Articular chondrocyte of knee joint (primary cell): ENCODE results near the gene KHDC4. TPM values are rescaled to one million over a fixed set of nuclear protein-coding genes. Genes with fewer than 3 reads are reported as not detected.

ENCODE experiments used
- small RNA-seq: library from RNA; depleted of rRNA; stranded (forward); fragments of <200 nt; gene quantifications from one replicate; pipeline ENCODE3, GENCODE V24; 2012
- total RNA-seq: library from RNA; depleted of rRNA; stranded (reverse); fragments of >200 nt; gene quantifications from 2 replicates; pipeline ENCODE4 v1.2.3, GENCODE V29; 2012

KHDC4 gene
- total RNA-seq = 24.6 and 29.1 TPM in 2 replicates

GRCh38 chr1:155934097-155934935, at the start of gene KHDC4:
KHDC4 (minus strand) TSS chr1:155934413; CDS start chr1:155934373, 40 bp downstream.

GRCh38 chr1:155978325-155978972, 44.2 kb upstream of the KHDC4 start, which contains the start of gene ARHGEF2:
ARHGEF2 (minus strand) TSS chr1:155978547; CDS start chr1:155978427, 120 bp downstream.

GRCh38 chr1:155940993-155941844, 7.0 kb upstream of the KHDC4 start, which contains the start of gene RXFP4:
RXFP4 (plus strand) TSS chr1:155941638; CDS start chr1:155941710, 72 bp downstream.

GRCh38 chr1:155911156-155912055, 22.8 kb downstream of the KHDC4 start, which contains the start of gene RIT1:
RIT1 (minus strand) TSS chr1:155911349; CDS start chr1:155910761, 588 bp downstream.

Small RNA genes lying within 50 kb of the gene (small RNA-seq; reads per million reads assigned to genes)
- gene MIR6738 (not detected), gene RF00015 (not detected), gene SCARNA4 (not detected), gene SNORA80E (106 reads per million, percentile 98 among the genes with 10 or more reads in this experiment)

Other genes with a start within 250 kb of the KHDC4 start
- 49.3 and 59.6 TPM in 2 replicates for gene YY1AP1, start 245.6 kb downstream of the KHDC4 start, total RNA-seq
- gene DAP3, start 245.3 kb downstream of the KHDC4 start, total RNA-seq = 70.4 and 86.6 TPM in 2 replicates
- 44.4 and 44.8 TPM in 2 replicates for gene GON4L, start 77.2 kb downstream of the KHDC4 start, total RNA-seq
- gene SYT11, start 74.8 kb downstream of the KHDC4 start, total RNA-seq = 38.2 and 45.9 TPM in 2 replicates
- gene RIT1, start 23.1 kb downstream of the KHDC4 start, total RNA-seq = 38.8 and 42.3 TPM in 2 replicates
- gene RXFP4, start 7.2 kb upstream of the KHDC4 start, total RNA-seq = not detected in 2 replicates
- 97.5 and 117 TPM in 2 replicates for gene ARHGEF2, start 44.1 kb upstream of the KHDC4 start, total RNA-seq
- 513 and 533 TPM in 2 replicates for gene SSR2, start 86.5 kb upstream of the KHDC4 start, total RNA-seq
- gene UBQLN4, start 119.4 kb upstream of the KHDC4 start, total RNA-seq = 9.9 and 12.3 TPM in 2 replicates
- gene LAMTOR2, start 120.4 kb upstream of the KHDC4 start, total RNA-seq = 35.1 and 35.9 TPM in 2 replicates
- gene RAB25, start 126.7 kb upstream of the KHDC4 start, total RNA-seq = 0.13 TPM in 1 of 2 replicates, not detected in the other
- gene MEX3A, start 148.1 kb upstream of the KHDC4 start, total RNA-seq = 0.91 and 1.1 TPM in 2 replicates
- gene LMNA, start 180.3 kb upstream of the KHDC4 start, total RNA-seq = 866 and 1,017 TPM in 2 replicates
- 2.5 and 2.9 TPM in 2 replicates for gene SEMA4A, start 219.2 kb upstream of the KHDC4 start, total RNA-seq